Astrocyte (in vitro differentiated cells and primary cell): ENCODE results near the gene LZTFL1. TPM values are rescaled to one million over a fixed set of nuclear protein-coding genes. Genes with fewer than 3 reads are reported as not detected.

ENCODE experiments used
- DNase-seq: peaks from one replicate; pipeline ENCODE4 v3.0.0-alpha.2; 2010; ENCODE audit warnings: low read depth
- FAIRE-seq: peaks from 2 replicates; lab custom pipeline; 2011; peaks lifted over from hg19 to GRCh38; lab: Jason Lieb, UNC
- H2AFZ ChIP-seq: 2 replicates; pipeline ENCODE4 v1.6.0; 2012; ENCODE audit warnings: low read depth, low read length, inconsistent platforms
- H3K27ac ChIP-seq: 2 replicates; pipeline ENCODE4 v1.5.1; 2011; ENCODE audit warnings: low read depth, low read length, inconsistent platforms
- H3K27me3 ChIP-seq: 2 replicates; pipeline ENCODE4 v1.6.0; 2011; ENCODE audit warnings: low read length, inconsistent platforms; ENCODE audit not compliant: insufficient read depth
- H3K36me3 ChIP-seq: 2 replicates; pipeline ENCODE4 v1.5.1; 2011; ENCODE audit warnings: low read length, inconsistent platforms; ENCODE audit not compliant: insufficient read depth
- H3K4me1 ChIP-seq: 2 replicates; pipeline ENCODE4 v1.5.1; 2011; ENCODE audit warnings: low read length, inconsistent platforms; ENCODE audit not compliant: insufficient read depth
- H3K4me2 ChIP-seq: 2 replicates; pipeline ENCODE4 v1.6.0; 2012; ENCODE audit warnings: low read length, inconsistent platforms
- H3K4me3 ChIP-seq: 2 replicates; pipeline ENCODE4 v1.5.1; 2011; ENCODE audit warnings: low read depth, mild to moderate bottlenecking, low read length, inconsistent platforms; ENCODE audit not compliant: insufficient read depth
- H3K79me2 ChIP-seq: 2 replicates; pipeline ENCODE4 v1.6.0; 2012; ENCODE audit warnings: mild to moderate bottlenecking, low read length, inconsistent platforms; ENCODE audit not compliant: insufficient read depth
- H3K9ac ChIP-seq: 2 replicates; pipeline ENCODE4 v1.6.0; 2012; ENCODE audit warnings: mild to moderate bottlenecking, low read length, inconsistent platforms
- H3K9me3 ChIP-seq: 2 replicates; pipeline ENCODE4 v1.5.1; 2012; ENCODE audit warnings: low read depth, mild to moderate bottlenecking, low read length, inconsistent platforms; ENCODE audit not compliant: insufficient read depth
- H4K20me1 ChIP-seq: 2 replicates; pipeline ENCODE4 v1.6.0; 2012; ENCODE audit warnings: low read length, inconsistent platforms; ENCODE audit not compliant: insufficient read depth
- H3K27ac Mint-ChIP-seq: one replicate; pipeline ENCODE4 v1.8.0; 2021; ENCODE audit warnings: mild to moderate bottlenecking, mixed read lengths; ENCODE audit not compliant: unreplicated experiment
- H3K27me3 Mint-ChIP-seq: one replicate; pipeline ENCODE4 v1.8.0; 2021; ENCODE audit warnings: low read depth, mixed read lengths; ENCODE audit not compliant: unreplicated experiment
- H3K36me3 Mint-ChIP-seq: one replicate; pipeline ENCODE4 v1.8.0; 2021; ENCODE audit warnings: low read depth, mixed read lengths; ENCODE audit not compliant: unreplicated experiment
- H3K4me1 Mint-ChIP-seq: one replicate; pipeline ENCODE4 v1.8.0; 2021; ENCODE audit warnings: low read depth, mixed read lengths; ENCODE audit not compliant: unreplicated experiment
- H3K4me3 Mint-ChIP-seq: one replicate; pipeline ENCODE4 v1.8.0; 2021; ENCODE audit warnings: mild to moderate bottlenecking, moderate library complexity, mixed read lengths; ENCODE audit not compliant: unreplicated experiment
- H3K9me3 Mint-ChIP-seq: one replicate; pipeline ENCODE4 v1.8.0; 2021; ENCODE audit warnings: mild to moderate bottlenecking, mixed read lengths; ENCODE audit not compliant: unreplicated experiment
- CTCF ChIP-seq: IDR thresholded peaks from 2 replicates; pipeline ENCODE4 v1.5.1; 2011; ENCODE audit warnings: low read depth, mild to moderate bottlenecking, inconsistent platforms, low read length, moderate library complexity; ENCODE audit not compliant: insufficient read depth
- EZH2 ChIP-seq: IDR thresholded peaks from 2 replicates; pipeline ENCODE4 v1.6.1; 2012; ENCODE audit warnings: mild to moderate bottlenecking, low read length, inconsistent platforms; ENCODE audit not compliant: insufficient read depth
- total RNA-seq: library from RNA; stranded (reverse); gene quantifications from 2 replicates; pipeline ENCODE4 v1.2.1, GENCODE V29; 2021

LZTFL1 gene
- total RNA-seq, 1 donor from 2014 or later = 20.6 TPM

- FAIRE-seq (no peak), DNase-seq (no peak)
- TF ChIP-seq EZH2 = no peak
- no peak for TF ChIP-seq CTCF
- no peak overlapping the region for H3K4me3 ChIP-seq
- H3K36me3 Mint-ChIP-seq = no peaks in the 10 kb centered on the region
- H3K4me1 ChIP-seq = no peaks in the 10 kb centered on the region
- H3K9me3 ChIP-seq = no peaks in the 10 kb centered on the region
- H3K27me3 Mint-ChIP-seq = peaks cover 11% of the 10 kb centered on the region
- no peak overlapping the region for H3K27ac ChIP-seq
- peaks cover 6% of the 10 kb centered on the region for H3K4me1 Mint-ChIP-seq
- no peaks in the 10 kb centered on the region for H3K27me3 ChIP-seq
- H3K9me3 Mint-ChIP-seq = peaks cover 2% of the 10 kb centered on the region
- H3K27ac Mint-ChIP-seq = no peak overlapping the region
- no peaks in the 10 kb centered on the region for H3K79me2 ChIP-seq
- H4K20me1 ChIP-seq = no peaks in the 10 kb centered on the region
- no peak overlapping the region for H3K4me3 Mint-ChIP-seq
- H3K9ac ChIP-seq = no peak overlapping the region
- no peak overlapping the region for H2AFZ ChIP-seq
- H3K36me3 ChIP-seq = no peaks in the 10 kb centered on the region
- no peak overlapping the region for H3K4me2 ChIP-seq
Measured at GRCh38 chr3:45806072-45806471, 35.8 kb downstream of the LZTFL1 start.

GRCh38 chr3:45803252-45803935, 38.5 kb downstream of the LZTFL1 start:
- no peak overlapping the region for H2AFZ ChIP-seq
- no peak overlapping the region for H3K27ac ChIP-seq
- TF ChIP-seq CTCF (no peak), EZH2 (no peak)
- Mint-ChIP-seq H3K4me3 (no peak overlapping the region), H3K27me3 (peaks cover 27% of the 10 kb centered on the region), H3K9me3 (peaks cover 2% of the 10 kb centered on the region), H3K4me1 (peaks cover 6% of the 10 kb centered on the region), H3K27ac (no peak overlapping the region), H3K36me3 (no peaks in the 10 kb centered on the region)
- H3K79me2 ChIP-seq = no peaks in the 10 kb centered on the region
- no peaks in the 10 kb centered on the region for H3K4me1 ChIP-seq
- H3K4me3 ChIP-seq = no peak overlapping the region
- DNase-seq (no peak), FAIRE-seq (no peak)
- no peaks in the 10 kb centered on the region for H3K9me3 ChIP-seq
- H3K36me3 ChIP-seq = no peaks in the 10 kb centered on the region
- no peaks in the 10 kb centered on the region for H4K20me1 ChIP-seq
- H3K27me3 ChIP-seq = peaks cover 7% of the 10 kb centered on the region
- no peak overlapping the region for H3K9ac ChIP-seq
- no peak overlapping the region for H3K4me2 ChIP-seq

GRCh38 chr3:45802146-45802545, 39.8 kb downstream of the LZTFL1 start:
- Histone ChIP-seq H3K4me3 (no peak overlapping the region), H3K79me2 (no peaks in the 10 kb centered on the region), H3K27me3 (peaks cover 19% of the 10 kb centered on the region), H3K9me3 (no peaks in the 10 kb centered on the region), H3K9ac (no peak overlapping the region), H3K36me3 (no peaks in the 10 kb centered on the region), H4K20me1 (no peaks in the 10 kb centered on the region), H3K27ac (no peak overlapping the region), H3K4me1 (no peaks in the 10 kb centered on the region), H2AFZ (no peak overlapping the region), H3K4me2 (no peak overlapping the region)
- H3K36me3 Mint-ChIP-seq = no peaks in the 10 kb centered on the region
- no peaks in the 10 kb centered on the region for H3K4me1 Mint-ChIP-seq
- H3K27me3 Mint-ChIP-seq = peaks cover 38% of the 10 kb centered on the region
- FAIRE-seq = no peak
- DNase-seq = no peak
- H3K27ac Mint-ChIP-seq = no peak overlapping the region
- peaks cover 2% of the 10 kb centered on the region for H3K9me3 Mint-ChIP-seq
- no peak overlapping the region for H3K4me3 Mint-ChIP-seq
- TF ChIP-seq CTCF (no peak), EZH2 (no peak)
